ENCODE measurements around the gene NIPAL1.

Gene NIPAL1

DNA sequence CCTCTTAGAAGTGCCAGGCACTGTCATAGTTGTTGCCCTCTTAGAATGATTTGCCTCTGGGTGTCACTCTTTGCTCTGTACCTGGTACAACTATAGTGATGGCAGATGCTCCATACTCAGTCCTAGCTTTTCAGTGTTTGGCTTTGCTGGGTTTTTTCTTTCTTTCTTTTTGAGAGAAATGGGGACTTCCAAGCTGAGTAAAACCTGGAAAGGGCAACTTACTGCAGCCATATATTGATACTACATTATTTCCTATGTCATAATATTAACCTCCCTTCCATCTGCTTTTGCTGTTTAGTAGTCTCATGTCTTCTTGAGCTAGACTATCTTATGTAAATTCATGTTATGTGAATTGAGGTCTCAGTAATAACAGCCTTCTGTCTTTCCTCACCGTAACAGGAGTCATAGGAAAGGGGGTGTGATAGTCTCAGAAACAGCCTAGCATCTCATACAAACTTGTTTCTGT, 49.0 kb downstream of the NIPAL1 start:
- no peak for TF ChIP-seq POLR2A (IDR thresholded peaks at IDR 0.05; ENCODE audit: low read depth, low read length)
- FAIRE-seq (no peak), DNase-seq (ENCODE audit: insufficient read length, low spot score) (no peak)

DNA sequence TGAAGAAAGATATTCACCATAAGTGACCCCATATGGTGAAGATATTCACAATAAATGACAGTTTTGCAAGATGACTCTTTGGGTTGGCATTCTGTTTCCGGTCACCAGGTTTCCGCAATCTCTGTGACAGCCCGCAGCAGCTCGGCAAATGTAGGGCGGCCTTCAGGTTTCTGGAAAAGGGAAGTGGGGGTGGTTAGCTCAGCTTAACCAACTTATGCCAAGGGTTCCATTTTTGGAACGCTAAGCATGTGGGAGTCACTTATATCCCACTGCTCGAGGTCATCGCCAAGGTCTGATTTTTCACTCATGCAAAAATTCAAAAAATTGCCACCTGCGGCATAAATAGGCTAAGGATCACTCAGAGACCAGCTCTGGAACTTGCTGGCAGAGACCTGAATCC, 51.0 kb downstream of the NIPAL1 start:
- DNase-seq (ENCODE audit: insufficient read length, low spot score): no peak
- no peak for FAIRE-seq
- no peak for TF ChIP-seq POLR2A (IDR thresholded peaks at IDR 0.05; ENCODE audit: low read depth, low read length)

DNA sequence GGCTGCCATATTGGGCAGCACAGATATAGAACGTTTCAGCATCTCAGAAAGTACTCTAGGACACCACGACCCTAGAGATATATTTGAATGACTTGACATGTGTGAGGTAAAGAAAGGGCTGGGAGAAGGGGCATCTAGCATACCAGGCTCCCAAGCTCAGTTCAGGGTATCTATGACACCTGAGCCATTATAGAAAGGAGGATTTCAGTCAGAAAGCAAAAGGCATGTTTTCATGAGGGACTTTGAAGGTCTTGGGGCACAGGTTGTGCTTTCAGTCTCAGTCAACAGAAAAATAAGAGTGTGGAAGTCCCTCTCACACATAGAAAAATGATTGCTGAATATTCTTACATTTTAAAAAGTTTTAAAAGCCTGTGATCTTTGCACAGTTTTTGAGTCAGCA, 51.6 kb downstream of the NIPAL1 start:
- TF ChIP-seq POLR2A (IDR thresholded peaks at IDR 0.05; ENCODE audit: low read depth, low read length): no peak
- no peak for FAIRE-seq

DNA sequence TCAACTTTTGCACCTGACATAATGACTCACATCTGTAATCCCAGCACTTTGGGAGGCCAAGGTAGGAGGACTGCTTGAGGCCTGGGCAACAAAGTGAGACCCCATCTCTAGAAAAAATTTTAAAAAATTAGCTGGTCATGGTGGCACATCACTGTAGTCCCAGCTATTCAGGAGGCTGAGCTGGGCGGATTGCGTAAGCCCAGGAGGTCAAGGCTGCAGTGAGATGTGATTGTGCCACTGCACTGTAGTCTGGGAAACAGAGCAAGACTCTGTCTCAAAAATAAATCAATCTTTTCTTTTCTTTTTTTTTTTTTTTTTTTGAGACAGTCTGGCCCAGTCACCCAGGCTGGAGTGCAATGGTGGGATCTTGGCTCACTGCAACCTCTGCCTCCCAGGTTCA, 52.5 kb downstream of the NIPAL1 start:
- FAIRE-seq: no peak

More for the DNA sequence above, 51.6 kb downstream of the NIPAL1 start:
- no peak for DNase-seq (ENCODE audit: insufficient read length, low spot score)

DNA sequence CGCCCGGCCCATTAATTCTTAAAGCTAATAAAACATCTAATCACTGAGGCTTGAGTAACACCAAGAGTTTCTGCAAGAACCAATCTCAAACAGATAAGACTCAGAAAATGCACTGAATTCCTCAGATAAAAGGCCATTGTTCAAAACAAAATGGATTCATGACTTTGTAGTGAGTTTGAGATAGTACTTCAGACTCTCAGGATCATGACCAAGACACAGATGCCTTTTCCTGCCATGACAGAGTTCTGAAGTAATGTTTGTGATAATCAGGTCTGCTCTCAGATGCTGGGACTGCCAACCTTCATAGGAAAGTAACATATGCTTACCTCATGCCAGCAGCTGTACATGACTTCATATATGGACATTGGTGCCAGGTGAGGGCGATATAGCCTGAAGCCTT, 54.6 kb downstream of the NIPAL1 start:
- no peak for DNase-seq (ENCODE audit: insufficient read length, low spot score)
- TF ChIP-seq POLR2A (IDR thresholded peaks at IDR 0.05; ENCODE audit: low read depth, low read length): no peak
- FAIRE-seq: no peak

More for the DNA sequence above, 52.5 kb downstream of the NIPAL1 start:
- no peak for DNase-seq (ENCODE audit: insufficient read length, low spot score)
- TF ChIP-seq POLR2A (IDR thresholded peaks at IDR 0.05; ENCODE audit: low read depth, low read length): no peak

DNA sequence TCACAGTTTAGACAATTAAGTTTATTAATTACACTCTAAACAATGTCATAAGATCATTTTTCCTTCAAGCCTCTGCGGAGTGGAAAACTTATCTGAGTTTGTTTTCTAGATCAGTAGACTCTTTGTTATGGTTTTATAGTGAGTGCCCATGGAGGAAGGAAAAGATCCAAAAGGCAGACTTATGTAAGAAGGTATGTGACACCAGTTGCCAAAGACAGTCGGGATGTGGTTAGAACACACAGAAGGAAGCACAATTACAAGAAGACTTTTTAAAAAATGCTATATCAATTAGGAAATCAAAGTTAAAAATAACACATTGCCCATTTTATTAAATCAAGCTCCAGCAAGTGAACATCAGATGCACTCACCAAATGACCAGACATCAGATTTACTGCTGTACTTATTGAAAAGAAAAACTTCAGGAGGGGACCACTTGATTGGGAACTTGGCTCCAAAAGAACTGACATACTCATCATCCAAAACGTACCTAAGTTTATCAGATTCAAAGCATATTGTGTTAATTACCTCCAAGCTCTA, 57.1 kb downstream of the NIPAL1 start:
- TF ChIP-seq POLR2A (IDR thresholded peaks at IDR 0.05; ENCODE audit: low read depth, low read length): no peak
- FAIRE-seq (no peak), DNase-seq (ENCODE audit: insufficient read length, low spot score) (no peak)

DNA sequence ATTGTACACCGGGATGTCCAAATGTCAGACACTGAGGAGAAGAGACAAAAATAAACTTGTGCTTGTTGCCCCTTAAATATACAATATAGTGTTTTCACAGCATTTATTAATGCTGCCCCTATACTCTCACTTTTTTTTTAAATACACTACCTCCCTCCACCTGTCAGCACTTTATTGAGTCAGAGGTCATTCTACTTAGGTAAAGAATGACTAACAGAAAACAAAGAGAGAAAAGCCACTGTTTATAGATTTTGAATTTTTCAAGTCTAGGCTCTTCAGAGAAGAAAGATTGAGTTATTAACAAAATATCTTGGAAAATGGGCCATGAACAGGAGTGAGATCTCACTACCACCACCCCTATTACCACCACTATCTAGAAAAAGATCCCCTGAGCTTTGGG, 58.1 kb downstream of the NIPAL1 start:
- DNase-seq (ENCODE audit: insufficient read length, low spot score): no peak
- FAIRE-seq: no peak
- TF ChIP-seq POLR2A (IDR thresholded peaks at IDR 0.05; ENCODE audit: low read depth, low read length): no peak

DNA sequence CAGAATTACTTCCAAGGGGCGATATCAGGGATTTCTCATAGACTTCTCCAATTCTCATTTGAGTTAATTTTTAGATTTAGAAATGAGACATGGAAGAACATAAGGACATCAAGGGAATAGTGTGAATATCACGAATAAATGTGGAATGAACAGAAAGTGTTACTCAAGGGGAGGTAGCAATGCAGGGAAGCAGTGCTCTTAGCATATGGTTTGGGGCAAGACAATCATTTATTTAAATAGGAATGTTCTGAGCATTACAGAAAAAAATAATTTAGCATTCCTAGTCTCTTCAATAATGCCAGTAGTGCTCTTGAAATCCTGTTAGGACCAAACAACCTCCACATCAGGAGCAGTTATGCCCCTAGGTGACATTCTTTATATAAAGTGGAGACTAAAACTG, 61.9 kb downstream of the NIPAL1 start:
- TF ChIP-seq POLR2A (IDR thresholded peaks at IDR 0.05; ENCODE audit: low read depth, low read length): no peak
- DNase-seq (ENCODE audit: insufficient read length, low spot score) (no peak), FAIRE-seq (no peak)

DNA sequence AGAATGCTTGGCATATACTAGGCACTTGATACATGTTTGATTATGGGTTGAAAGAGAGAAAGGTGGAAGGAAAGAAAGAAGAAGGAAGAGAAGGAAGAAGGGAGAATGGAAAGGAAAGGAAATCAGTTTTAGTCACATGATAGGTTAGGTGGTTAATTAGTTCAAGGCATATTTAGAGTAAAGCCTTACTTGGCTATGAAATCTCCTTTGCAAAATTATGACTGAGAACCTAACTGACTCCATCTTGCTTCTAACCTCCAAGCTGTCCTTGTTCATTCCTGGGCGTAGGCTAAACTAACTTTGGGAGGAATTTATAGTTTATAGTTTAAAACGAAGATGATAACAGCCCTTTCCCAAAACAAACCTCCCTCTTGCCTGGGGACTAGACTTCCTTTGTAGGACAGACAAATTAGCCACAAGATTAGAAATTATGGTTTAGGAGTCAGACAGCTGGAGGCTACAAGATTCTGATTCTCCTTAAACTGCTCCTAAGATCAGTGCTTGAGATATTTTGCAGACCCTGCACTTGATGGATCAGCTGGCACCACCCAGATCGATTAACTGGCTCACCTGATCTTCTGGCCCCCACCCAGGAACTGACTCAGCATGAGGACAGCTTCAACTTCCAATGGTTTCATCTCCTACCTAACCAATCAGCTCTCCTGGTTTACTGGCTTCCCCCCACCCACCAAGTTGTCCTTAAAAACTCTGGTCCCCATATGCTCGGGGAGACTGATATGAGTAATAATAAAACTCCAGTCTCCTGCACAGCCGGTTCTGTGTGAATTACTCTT, 62.5 kb downstream of the NIPAL1 start:
- TF ChIP-seq POLR2A (IDR thresholded peaks at IDR 0.05; ENCODE audit: low read depth, low read length): no peak

DNA sequence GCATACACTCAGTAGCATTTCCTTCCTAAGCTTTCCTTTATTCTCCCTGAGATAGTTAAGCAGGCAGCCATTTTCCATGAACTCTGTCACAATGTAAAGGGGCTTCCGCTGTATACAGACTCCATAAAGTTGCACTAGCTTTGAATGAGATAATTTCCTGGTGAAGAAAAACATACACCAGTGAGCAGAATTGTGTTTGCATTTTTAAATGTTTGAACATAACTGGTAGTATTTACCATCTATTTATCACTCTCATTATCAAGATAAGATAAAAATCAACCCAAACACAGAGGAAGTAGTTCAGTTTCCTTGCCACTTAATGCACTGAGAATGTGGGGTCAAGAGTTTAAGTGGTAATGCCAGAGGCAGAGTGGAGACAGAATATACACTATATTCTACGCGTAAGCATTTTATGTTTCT, 63.4 kb downstream of the NIPAL1 start:
- peak; percentile 52 for FAIRE-seq
- no peak for TF ChIP-seq POLR2A (IDR thresholded peaks at IDR 0.05; ENCODE audit: low read depth, low read length)

More for the DNA sequence above, 62.5 kb downstream of the NIPAL1 start:
- no peak for FAIRE-seq
- no peak for DNase-seq (ENCODE audit: insufficient read length, low spot score)

DNA sequence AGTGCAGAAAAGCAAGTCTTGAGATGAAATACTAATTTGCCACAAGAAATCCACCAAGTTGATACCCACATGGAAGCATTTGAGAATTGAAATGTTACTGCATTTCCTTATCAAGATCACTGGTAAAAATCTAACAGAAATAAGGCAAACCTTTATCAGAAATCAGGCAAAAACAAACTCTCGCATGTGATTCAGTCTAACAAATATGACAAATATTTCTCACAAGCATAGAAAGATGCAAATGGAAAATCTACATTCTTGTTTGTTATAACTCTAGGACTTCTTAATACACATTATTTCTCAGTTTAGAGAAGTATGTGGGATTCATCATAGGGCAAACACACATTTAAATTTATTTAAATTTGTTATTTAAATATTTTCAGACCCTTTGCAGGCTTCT, 64.6 kb downstream of the NIPAL1 start:
- no peak for TF ChIP-seq POLR2A (IDR thresholded peaks at IDR 0.05; ENCODE audit: low read depth, low read length)
- FAIRE-seq (no peak), DNase-seq (ENCODE audit: insufficient read length, low spot score) (no peak)

More for the DNA sequence above, 63.4 kb downstream of the NIPAL1 start:
- DNase-seq (ENCODE audit: insufficient read length, low spot score): no peak

DNA sequence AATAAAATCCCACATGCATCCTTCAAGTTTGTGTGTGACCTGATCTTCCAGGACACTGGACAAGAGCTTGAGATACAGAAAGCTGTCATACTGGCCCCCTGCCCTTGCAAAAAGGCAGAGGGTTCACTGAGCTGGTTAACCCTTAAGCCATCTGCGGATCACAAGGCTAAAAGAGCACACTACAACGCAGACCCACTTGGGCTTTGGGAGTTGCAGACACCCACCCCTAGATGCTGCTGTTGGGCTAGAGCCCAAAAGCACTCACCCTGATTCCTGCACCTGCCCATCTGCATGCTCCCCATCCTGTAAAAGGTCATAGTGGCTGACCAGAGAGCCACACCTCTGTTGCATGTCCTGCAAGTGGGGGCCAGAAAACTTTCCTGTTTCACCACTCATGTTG, 66.4 kb downstream of the NIPAL1 start:
- TF ChIP-seq POLR2A (IDR thresholded peaks at IDR 0.05; ENCODE audit: low read depth, low read length): no peak
- DNase-seq (ENCODE audit: insufficient read length, low spot score) (no peak), FAIRE-seq (no peak)

DNA sequence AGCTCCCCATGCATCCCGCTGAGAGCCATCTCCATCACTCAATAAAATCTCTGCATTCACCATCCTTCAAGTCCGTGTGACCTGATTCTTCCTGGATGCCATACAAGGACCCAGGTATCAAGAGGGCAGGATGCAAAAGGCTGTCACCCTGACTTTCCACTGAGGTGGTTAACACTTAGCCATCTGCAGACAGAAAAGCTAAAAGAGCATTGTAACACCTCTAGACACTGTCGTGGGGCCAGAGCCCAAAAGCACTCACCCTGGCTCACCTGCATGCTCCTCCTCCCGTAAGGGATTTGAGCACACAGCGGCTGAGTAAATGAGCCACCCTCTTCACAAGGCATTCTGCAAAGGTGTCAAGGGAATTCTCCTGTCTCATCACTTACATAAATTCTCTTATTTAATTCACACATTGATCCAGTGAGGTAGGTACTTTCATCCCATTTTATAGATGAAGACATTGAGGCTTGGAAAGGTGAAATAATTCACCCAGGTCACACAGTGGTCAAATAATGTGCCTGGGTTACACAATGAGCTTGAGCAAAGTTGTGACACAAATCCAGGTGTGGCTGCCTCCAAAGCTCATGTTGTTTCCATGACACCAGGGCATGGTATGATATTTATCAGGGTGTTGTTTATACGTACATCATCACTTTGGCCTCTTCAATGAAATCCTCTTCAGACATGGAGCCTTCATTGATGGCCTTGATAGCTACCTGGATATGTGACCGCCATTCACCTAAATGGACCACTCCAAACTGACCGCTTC, 69.4 kb downstream of the NIPAL1 start:
- TF ChIP-seq POLR2A (IDR thresholded peaks at IDR 0.05; ENCODE audit: low read depth, low read length): no peak
- FAIRE-seq: no peak
- no peak for DNase-seq (ENCODE audit: insufficient read length, low spot score)
